Adrenal gland (tissue), 5 donors: ENCODE results near the gene FGD6.

Experiments used
- CTCF ChIP-seq, 6 experiments: fragments of 450-650 bp in 4 of 6; fragments of 200-600 bp in 2 of 6; sonication (generic) in 1 of 6; IDR thresholded peaks; 1 replicate in 5 of 6; 2 replicates in 1 of 6; pipeline versions ENCODE4 v1.5.1 to v1.8.0; 2016 to 2021; ENCODE audit warnings: antibody characterized with exemption in 6 of 6, mild to moderate bottlenecking in 2 of 6, moderate library complexity in 1 of 6
- POLR2A ChIP-seq, 2 donors: fragments of 450-650 bp; IDR thresholded peaks; one replicate each; pipeline ENCODE4 v1.6.1; 2017; ENCODE audit warnings: antibody characterized with exemption in 2 of 2, mild to moderate bottlenecking in 2 of 2, moderate library complexity in 1 of 2
- donor health status: DM: no; HTN: no; CAD: no.

GRCh38 chr12:95241761-95242506 is 24.7 kb upstream of the FGD6 start:
- TF ChIP-seq CTCF (IDR thresholded peaks at IDR 0.05) (no peak), POLR2A (IDR thresholded peaks at IDR 0.05) (no peak)
